ENCODE measurements around the gene RPN1.
A peak's percentile ranks its signal among the peaks of the same experiment; 100 is the strongest.
"Not testable (repeated sequence)": the region's sequence is repeated elsewhere in the genome, so short reads cannot be mapped to it uniquely, and the experiment has no call there.

The RPN1 gene

GRCh38 chr3:128650096-128651050 lies at the start of gene RPN1:
Gene RPN1, minus strand, starts transcription at chr3:128650818. Its CDS starts 18 bp downstream, at chr3:128650800.
- DNase-seq: peak; percentile 87

- no peak for DNase-seq
Observed at GRCh38 chr3:128698211-128699047, 47.8 kb upstream of the RPN1 start.

GRCh38 chr3:128697341-128697740 lies 46.7 kb upstream of the RPN1 start:
- DNase-seq: no peak

GRCh38 chr3:128693696-128694095 lies 43.1 kb upstream of the RPN1 start:
- DNase-seq: no peak

- no peak for DNase-seq
Observed at GRCh38 chr3:128689060-128689459, 38.4 kb upstream of the RPN1 start.

- no peak for DNase-seq
Observed at GRCh38 chr3:128686465-128686864, 35.8 kb upstream of the RPN1 start.

- no peak for DNase-seq
Observed at GRCh38 chr3:128684986-128685726, 34.5 kb upstream of the RPN1 start.

- no peak for DNase-seq
Observed at GRCh38 chr3:128683957-128684356, 33.3 kb upstream of the RPN1 start.

- no peak for DNase-seq
Observed at GRCh38 chr3:128681369-128681829, 30.8 kb upstream of the RPN1 start.

- DNase-seq: peak; percentile 92
Observed at GRCh38 chr3:128680603-128681368, 30.2 kb upstream of the RPN1 start.

- no peak for DNase-seq
Observed at GRCh38 chr3:128679338-128679737, 28.7 kb upstream of the RPN1 start.

GRCh38 chr3:128675802-128676201 lies 25.2 kb upstream of the RPN1 start:
- not testable (repeated sequence) for DNase-seq

GRCh38 chr3:128674161-128674784 lies 23.7 kb upstream of the RPN1 start:
- no peak for DNase-seq

GRCh38 chr3:128667641-128668040 lies 17.0 kb upstream of the RPN1 start:
- DNase-seq: no peak

- no peak for DNase-seq
Observed at GRCh38 chr3:128665362-128666021, 14.9 kb upstream of the RPN1 start.

- DNase-seq: no peak
Observed at GRCh38 chr3:128663151-128663550, 12.5 kb upstream of the RPN1 start.

- no peak for DNase-seq
Observed at GRCh38 chr3:128655531-128655930, 4.9 kb upstream of the RPN1 start.

- not testable (repeated sequence) for DNase-seq
Observed at GRCh38 chr3:128653993-128654805, 3.6 kb upstream of the RPN1 start.

GRCh38 chr3:128653383-128653992 lies 2.9 kb upstream of the RPN1 start:
- not testable (repeated sequence) for DNase-seq
